ENCODE measurements around the gene CUBN.

- no peak for TF ChIP-seq NFATC3 (CRISPR knock-in tag; IDR thresholded peaks at IDR 0.05)
- no peak for TF ChIP-seq PHF21A (CRISPR knock-in tag; IDR thresholded peaks at IDR 0.05)
- no peak for TF ChIP-seq GATA4 (IDR thresholded peaks at IDR 0.05; ENCODE audit: borderline replicate concordance, low read depth)
- TF ChIP-seq CCDC6 (CRISPR knock-in tag; IDR thresholded peaks at IDR 0.05): no peak
- no peak for TF ChIP-seq MAFK (conservative IDR thresholded peaks at IDR 0.05 in 1 of 2, IDR thresholded peaks at IDR 0.05 in 1 of 2; ENCODE audit: low read length in 2 of 2)
- TF ChIP-seq KDM4B (CRISPR knock-in tag; IDR thresholded peaks at IDR 0.05): no peak
These were observed 95.9 kb downstream of the CUBN start for GRCh38 chr10:17033529-17034260.
